Upper lobe of right lung (tissue), 1 donor: Measurements from ENCODE around the gene ASIC5. TPM values are rescaled to one million over a fixed set of nuclear protein-coding genes. Genes with fewer than 3 reads are reported as not detected.

Experiments used
- ATAC-seq: fragments of 200-7000 bp; cut with Tn5 transposase; one replicate; pipeline ENCODE4 v1.9.1; 2020; ENCODE audit warnings: mild to moderate bottlenecking, moderate library complexity
- DNase-seq: peaks from one replicate; pipeline ENCODE4 v3.0.0-alpha.2; 2020
- H3K27ac ChIP-seq: fragments of 200-600 bp; one replicate; pipeline ENCODE4 v1.8.0; 2022
- H3K27me3 ChIP-seq: fragments of 200-600 bp; one replicate; pipeline ENCODE4 v1.8.0; 2022; ENCODE audit warnings: mild to moderate bottlenecking
- H3K36me3 ChIP-seq: fragments of 200-600 bp; one replicate; pipeline ENCODE4 v1.8.0; 2022
- H3K4me1 ChIP-seq: fragments of 200-600 bp; one replicate; pipeline ENCODE4 v1.8.0; 2022
- H3K4me3 ChIP-seq: fragments of 200-600 bp; one replicate; pipeline ENCODE4 v1.8.0; 2022; ENCODE audit warnings: mild to moderate bottlenecking
- H3K9me3 ChIP-seq: fragments of 200-600 bp; one replicate; pipeline ENCODE4 v1.8.0; 2022
- intact Hi-C: fragments of 100-400 bp; cut with DNase I; formaldehyde crosslinking; loops from one replicate; pipeline ENCODE4 v1.11.0; 2022
- total RNA-seq: library from RNA; stranded (reverse); fragmentation: NEBNext Ultra II Directional; extraction: Animal tissue kit (Norgen Biotek cat#: 25700); gene quantifications from one replicate; pipeline ENCODE4 v1.2.1, GENCODE V29; 2021
- TF ChIP-seq, protein P1 (sequence below): fragments of 200-600 bp; IDR thresholded peaks from one replicate; pipeline ENCODE4 v1.8.0; 2022; ENCODE audit warnings: antibody characterized with exemption
- donor health status: DM: no; HTN: yes; CAD: no; lungs with severe emphysema.

Gene ASIC5
- total RNA-seq, 1 donor from 2014 or later = not detected

- Histone ChIP-seq H3K9me3 (no peaks in the 10 kb centered on the region), H3K36me3 (peaks cover 24% of the 10 kb centered on the region), H3K27me3 (no peaks in the 10 kb centered on the region), H3K27ac (no peak overlapping the region), H3K4me3 (no peak overlapping the region), H3K4me1 (no peaks in the 10 kb centered on the region)
- no peak for DNase-seq
- intact Hi-C loops = loop anchor here (10.0 kb wide), 1 partner anchor 148 kb away; the partner anchor contains the start of gene CTSO
- no peak for ATAC-seq
- TF ChIP-seq, protein P1, sequence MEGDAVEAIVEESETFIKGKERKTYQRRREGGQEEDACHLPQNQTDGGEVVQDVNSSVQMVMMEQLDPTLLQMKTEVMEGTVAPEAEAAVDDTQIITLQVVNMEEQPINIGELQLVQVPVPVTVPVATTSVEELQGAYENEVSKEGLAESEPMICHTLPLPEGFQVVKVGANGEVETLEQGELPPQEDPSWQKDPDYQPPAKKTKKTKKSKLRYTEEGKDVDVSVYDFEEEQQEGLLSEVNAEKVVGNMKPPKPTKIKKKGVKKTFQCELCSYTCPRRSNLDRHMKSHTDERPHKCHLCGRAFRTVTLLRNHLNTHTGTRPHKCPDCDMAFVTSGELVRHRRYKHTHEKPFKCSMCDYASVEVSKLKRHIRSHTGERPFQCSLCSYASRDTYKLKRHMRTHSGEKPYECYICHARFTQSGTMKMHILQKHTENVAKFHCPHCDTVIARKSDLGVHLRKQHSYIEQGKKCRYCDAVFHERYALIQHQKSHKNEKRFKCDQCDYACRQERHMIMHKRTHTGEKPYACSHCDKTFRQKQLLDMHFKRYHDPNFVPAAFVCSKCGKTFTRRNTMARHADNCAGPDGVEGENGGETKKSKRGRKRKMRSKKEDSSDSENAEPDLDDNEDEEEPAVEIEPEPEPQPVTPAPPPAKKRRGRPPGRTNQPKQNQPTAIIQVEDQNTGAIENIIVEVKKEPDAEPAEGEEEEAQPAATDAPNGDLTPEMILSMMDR = no peak
These were observed 59.1 kb downstream of the ASIC5 start for GRCh38 chr4:155807021-155807420.

- TF ChIP-seq, protein P1 = no peak
- Histone ChIP-seq H3K4me1 (no peaks in the 10 kb centered on the region), H3K27me3 (no peaks in the 10 kb centered on the region), H3K9me3 (no peaks in the 10 kb centered on the region), H3K4me3 (no peak overlapping the region), H3K27ac (no peak overlapping the region), H3K36me3 (peaks cover 34% of the 10 kb centered on the region)
- ATAC-seq = no peak
- intact Hi-C loops = loop anchor here (10.0 kb wide), 1 partner anchor 150 kb away; the partner anchor contains the start of gene CTSO
- no peak for DNase-seq
These were observed 61.1 kb downstream of the ASIC5 start for GRCh38 chr4:155805016-155805415.

DNA sequence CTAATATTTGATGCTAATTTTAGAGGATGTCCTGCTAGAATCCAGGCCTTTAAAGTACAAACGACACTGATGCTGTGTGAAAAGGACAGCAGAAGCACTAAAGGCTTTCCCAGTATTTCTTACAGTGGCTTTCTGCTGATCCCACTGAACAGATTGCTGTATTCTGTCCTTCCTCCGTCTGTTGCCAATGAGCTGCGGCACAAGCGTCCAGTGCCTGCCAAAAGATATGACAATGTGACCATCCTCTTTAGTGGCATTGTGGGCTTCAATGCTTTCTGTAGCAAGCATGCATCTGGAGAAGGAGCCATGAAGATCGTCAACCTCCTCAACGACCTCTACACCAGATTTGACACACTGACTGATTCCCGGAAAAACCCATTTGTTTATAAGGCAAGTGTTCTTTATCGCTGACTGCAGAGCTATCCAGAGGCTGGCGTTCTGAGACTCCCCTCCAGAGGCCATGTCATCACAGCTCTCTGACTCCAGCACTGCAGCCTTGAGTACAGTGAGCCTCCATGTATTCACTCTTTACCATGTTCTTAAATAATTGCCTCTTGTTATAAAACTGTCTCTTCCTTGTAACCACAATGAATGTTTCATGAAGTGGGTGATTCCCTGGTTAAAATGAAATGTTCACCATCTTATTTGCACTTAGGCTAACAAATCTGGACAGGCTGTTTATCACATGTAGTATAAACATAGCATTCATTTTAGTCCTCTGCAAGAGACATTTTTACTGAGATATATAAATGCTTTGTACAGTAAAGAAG, 63.7 kb downstream of the ASIC5 start:
- ATAC-seq (no peak), DNase-seq (no peak)
- Histone ChIP-seq H3K4me3 (no peak overlapping the region), H3K27me3 (no peaks in the 10 kb centered on the region), H3K9me3 (no peaks in the 10 kb centered on the region), H3K4me1 (no peaks in the 10 kb centered on the region), H3K36me3 (peaks cover 41% of the 10 kb centered on the region), H3K27ac (no peak overlapping the region)
- intact Hi-C loops = loop anchor here (10.0 kb wide), 1 partner anchor 152 kb away; the partner anchor contains the start of gene CTSO
- TF ChIP-seq, protein P1 = no peak

DNA sequence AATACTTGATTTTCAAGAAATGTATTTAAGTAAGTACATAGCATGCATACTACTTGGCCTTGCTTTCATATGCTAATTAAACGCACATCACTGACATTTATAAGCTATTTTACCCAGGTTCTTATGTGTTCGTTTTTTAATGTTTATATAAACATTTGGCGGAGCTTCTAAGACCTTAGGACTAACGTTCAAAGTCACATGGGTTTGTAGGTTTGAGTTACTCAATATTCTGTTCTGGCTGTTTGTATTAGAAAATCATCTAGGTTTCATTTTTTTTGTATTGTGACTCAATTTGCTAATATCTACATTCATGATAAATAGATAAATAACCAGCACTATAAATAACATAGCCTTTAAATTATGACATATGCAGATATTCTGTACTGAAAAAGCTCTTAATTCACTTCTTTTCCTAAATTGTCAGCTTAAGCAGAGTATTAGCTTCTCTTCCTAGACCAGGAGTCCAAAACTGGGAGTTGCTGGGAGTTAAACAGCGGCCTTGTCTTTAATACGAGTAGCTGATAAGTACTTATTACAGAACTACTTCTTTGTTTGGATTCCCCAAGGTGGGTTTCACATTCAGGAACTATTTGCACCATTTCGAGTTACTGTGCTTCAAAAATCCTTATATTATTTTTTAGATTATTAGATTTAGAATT, 65.3 kb downstream of the ASIC5 start:
- H3K9me3 ChIP-seq = no peaks in the 10 kb centered on the region

GRCh38 chr4:155799794-155800123, 66.3 kb downstream of the ASIC5 start:
- TF ChIP-seq, protein P1 = no peak
- peaks cover 44% of the 10 kb centered on the region for H3K36me3 ChIP-seq
- no peak overlapping the region for H3K27ac ChIP-seq
- ATAC-seq (no peak), DNase-seq (no peak)
- intact Hi-C loops = loop anchor here (10.0 kb wide), 1 partner anchor 155 kb away; the partner anchor contains the start of gene CTSO
- H3K9me3 ChIP-seq = no peaks in the 10 kb centered on the region
- no peaks in the 10 kb centered on the region for H3K4me1 ChIP-seq
- no peaks in the 10 kb centered on the region for H3K27me3 ChIP-seq
- H3K4me3 ChIP-seq = no peak overlapping the region

More for the DNA sequence above, 65.3 kb downstream of the ASIC5 start:
- intact Hi-C loops = loop anchor here (10.0 kb wide), 1 partner anchor 154 kb away; the partner anchor contains the start of gene CTSO
- DNase-seq = no peak
- Histone ChIP-seq H3K27ac (no peak overlapping the region), H3K27me3 (no peaks in the 10 kb centered on the region), H3K4me1 (no peaks in the 10 kb centered on the region), H3K4me3 (no peak overlapping the region), H3K36me3 (peaks cover 40% of the 10 kb centered on the region)
- TF ChIP-seq, protein P1 = no peak
- no peak for ATAC-seq
